GM12864 (cell line): ENCODE results near the gene GALNTL6.
A peak's percentile ranks its signal among the peaks of the same experiment; 100 is the strongest.
"Not testable (repeated sequence)": the region's sequence is repeated elsewhere in the genome, so short reads cannot be mapped to it uniquely, and the experiment has no call there.

ENCODE experiments used
- DNase-seq: peaks from one replicate; pipeline ENCODE4 v3.0.0-alpha.2; 2011; ENCODE audit warnings: low read depth
- H3K4me3 ChIP-seq: 2 replicates; pipeline ENCODE4 v1.5.1; 2011; ENCODE audit warnings: mild to moderate bottlenecking, low read depth, low read length, control low read depth
- CTCF ChIP-seq: IDR thresholded peaks from 2 replicates; pipeline ENCODE4 v1.5.1; 2011; ENCODE audit warnings: low read depth, mild to moderate bottlenecking, moderate library complexity, low read length, control low read depth, inconsistent platforms; ENCODE audit errors: missing control alignments

Gene GALNTL6

DNA sequence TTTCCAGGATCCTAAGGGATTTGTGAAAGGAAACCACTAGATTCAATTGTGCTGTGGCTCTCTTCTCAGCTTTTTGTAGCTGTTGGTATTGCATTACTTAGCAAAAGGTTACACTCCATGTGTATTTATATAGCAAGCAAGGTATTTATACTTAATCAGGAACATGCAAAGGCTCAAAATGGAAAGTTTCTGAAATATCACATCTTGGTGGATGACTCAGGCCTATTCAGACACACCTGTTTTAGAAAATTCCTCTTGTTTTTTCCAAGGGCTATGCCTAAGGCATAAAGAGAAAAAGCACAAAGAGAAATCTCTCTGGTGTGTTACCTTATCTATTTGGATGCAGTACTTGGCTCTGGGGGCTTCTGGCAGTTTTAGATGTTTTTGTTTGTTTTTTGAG is 1211.0 kb downstream of the GALNTL6 start:
- H3K4me3 ChIP-seq: no peak overlapping the region
- no peak for DNase-seq
- no peak for TF ChIP-seq CTCF

- H3K4me3 ChIP-seq: no peak overlapping the region
- TF ChIP-seq CTCF: peak; percentile 66
- DNase-seq: peak; percentile 30
Observed at GRCh38 chr4:173025131-173025530, 1211.9 kb downstream of the GALNTL6 start.

DNA sequence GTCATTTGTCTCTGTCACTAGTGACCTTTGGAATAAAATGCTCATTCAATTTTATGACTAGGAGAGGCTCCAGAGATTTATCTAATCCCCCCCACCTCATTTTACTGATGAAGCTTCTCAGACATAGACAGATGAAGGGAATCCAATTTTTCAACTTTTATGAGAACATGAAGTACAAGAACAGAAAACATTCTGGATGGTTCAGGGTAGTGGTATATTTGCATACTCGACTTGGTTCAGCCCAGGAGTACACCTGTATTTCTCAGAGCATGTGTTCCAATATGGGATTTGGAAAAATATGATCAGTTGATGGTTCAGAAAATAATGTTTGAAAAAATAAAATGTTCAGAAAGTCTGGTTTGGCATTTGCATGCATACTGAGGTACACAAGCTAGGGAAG is 1224.0 kb downstream of the GALNTL6 start:
- DNase-seq: no peak
- no peak overlapping the region for H3K4me3 ChIP-seq
- no peak for TF ChIP-seq CTCF

DNA sequence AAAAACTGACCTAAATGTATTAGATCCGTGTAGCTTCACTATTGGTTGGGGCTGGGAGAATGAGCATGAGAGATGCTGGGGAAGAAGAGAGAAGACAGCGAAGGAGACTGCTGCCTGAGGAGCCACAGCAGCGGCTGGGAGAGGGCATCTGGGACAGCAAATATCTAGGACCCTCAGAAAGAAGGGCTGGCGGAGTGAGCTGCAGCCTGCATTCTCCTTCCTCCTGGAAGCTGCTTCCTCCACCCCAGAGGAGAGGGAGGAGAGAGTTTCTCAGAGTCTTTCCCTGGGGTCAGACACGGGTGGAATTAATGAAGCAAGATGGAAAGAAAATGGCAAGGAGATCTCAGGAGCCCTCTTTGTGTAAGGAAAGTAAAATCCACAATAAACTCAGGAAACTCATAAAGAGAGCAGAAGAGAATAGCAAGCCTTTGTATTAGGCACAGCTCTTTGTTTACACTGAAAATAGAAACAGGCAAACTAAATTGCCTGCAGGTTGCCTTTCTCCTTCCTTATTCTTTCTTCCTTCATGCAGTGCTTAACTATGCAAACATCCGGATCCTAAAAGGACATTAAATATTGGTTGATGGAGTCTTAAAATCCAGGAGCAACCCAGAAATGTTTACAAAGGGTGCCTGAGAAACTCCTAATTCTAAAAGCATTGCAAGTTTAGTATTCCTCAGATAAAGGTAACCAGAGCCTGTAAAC is 1225.1 kb downstream of the GALNTL6 start:
- no peak overlapping the region for H3K4me3 ChIP-seq
- TF ChIP-seq CTCF: no peak
- DNase-seq: no peak

- TF ChIP-seq CTCF: no peak
- DNase-seq: no peak
Observed at GRCh38 chr4:173039617-173040577, 1226.7 kb downstream of the GALNTL6 start.

DNA sequence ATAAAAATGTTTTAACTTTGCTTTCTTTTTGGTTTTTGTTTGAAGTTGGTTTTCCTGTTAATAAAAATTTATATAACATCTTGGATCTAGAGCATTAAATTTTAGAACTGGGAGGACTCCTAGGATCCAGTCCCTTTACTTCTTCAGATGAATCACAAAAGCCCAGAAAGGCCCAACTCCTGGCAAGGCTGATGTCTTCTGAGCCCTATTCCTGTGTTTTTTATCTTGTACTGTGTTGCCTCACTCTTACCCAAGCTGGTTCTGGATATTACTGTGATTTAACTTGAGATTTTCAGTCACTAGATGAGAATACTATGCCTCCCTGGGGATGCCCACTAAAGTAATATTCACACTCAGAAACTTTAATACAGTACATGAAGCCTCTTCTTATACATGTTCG is 1228.3 kb downstream of the GALNTL6 start:
- no peak overlapping the region for H3K4me3 ChIP-seq
- TF ChIP-seq CTCF: no peak
- DNase-seq: no peak

More at GRCh38 chr4:173039617-173040577, 1226.7 kb downstream of the GALNTL6 start:
- H3K4me3 ChIP-seq: no peak overlapping the region

GRCh38 chr4:173042139-173042538 is 1228.9 kb downstream of the GALNTL6 start:
- H3K4me3 ChIP-seq, DNase-seq: not testable (repeated sequence)
